MCF 10A (cell line): ENCODE measurements around the gene GPRIN1. TPM values are rescaled to one million over a fixed set of nuclear protein-coding genes. Genes with fewer than 3 reads are reported as not detected.

ENCODE experiments used
- BruUV-seq: library from RNA; stranded (reverse); fragments of 400-500 nt; replicated peaks from 2 replicates; lab custom pipeline; 2021; lab: Mats Ljungman, UMichigan
- CTCF ChIA-PET: fragments of 300-600 bp; sonication (Branson Sonifier 250); formaldehyde crosslinking; extraction: SDS; loops from one replicate; lab custom pipeline; 2021; ENCODE audit warnings: antibody characterized with exemption, inconsistent platforms; lab: Yijun Ruan, JAX
- POLR2A ChIA-PET: fragments of 300-600, 350-650 bp; sonication (Branson Sonifier 250); formaldehyde crosslinking; extraction: SDS; loops from one replicate; lab custom pipeline; 2020; ENCODE audit warnings: antibody characterized with exemption, inconsistent platforms; lab: Yijun Ruan, JAX
- DNase-seq: peaks from one replicate; pipeline ENCODE4 v3.0.0-alpha.2; 2018; ENCODE audit not compliant: unreplicated experiment
- H3K27ac Mint-ChIP-seq: one replicate; pipeline ENCODE4 v1.8.0; 2022; ENCODE audit warnings: mild to moderate bottlenecking, low read depth, mixed read lengths; ENCODE audit not compliant: unreplicated experiment
- H3K27me3 Mint-ChIP-seq: one replicate; pipeline ENCODE4 v1.8.0; 2022; ENCODE audit warnings: mixed read lengths; ENCODE audit not compliant: insufficient read depth, unreplicated experiment
- H3K36me3 Mint-ChIP-seq: one replicate; pipeline ENCODE4 v1.8.0; 2022; ENCODE audit warnings: mild to moderate bottlenecking, moderate library complexity, mixed read lengths; ENCODE audit not compliant: insufficient read depth, unreplicated experiment
- H3K4me1 Mint-ChIP-seq: one replicate; pipeline ENCODE4 v1.8.0; 2022; ENCODE audit warnings: mixed read lengths; ENCODE audit not compliant: insufficient read depth, unreplicated experiment
- H3K4me3 Mint-ChIP-seq: one replicate; pipeline ENCODE4 v1.8.0; 2022; ENCODE audit warnings: mild to moderate bottlenecking, moderate library complexity, mixed read lengths; ENCODE audit not compliant: unreplicated experiment
- H3K9me3 Mint-ChIP-seq: one replicate; pipeline ENCODE4 v1.8.0; 2022; ENCODE audit warnings: mixed read lengths; ENCODE audit not compliant: unreplicated experiment
- intact Hi-C: fragments of 100-400 bp; cut with micrococcal nuclease; formaldehyde crosslinking; loops from 2 replicates; pipeline ENCODE4 v1.14.1; 2022
- total RNA-seq: library from RNA; stranded (reverse); gene quantifications from 2 replicates; pipeline ENCODE4 v1.2.3, GENCODE V29; 2022
- TF ChIP-seq, protein P1 (sequence below): fragments of 200-600 bp; IDR thresholded peaks from one replicate; pipeline ENCODE4 v1.8.0; 2022; ENCODE audit warnings: antibody characterized with exemption, mild to moderate bottlenecking; ENCODE audit not compliant: unreplicated experiment

Gene GPRIN1
- total RNA-seq, 1 experiment from 2014 or later = 3.0 TPM

DNA sequence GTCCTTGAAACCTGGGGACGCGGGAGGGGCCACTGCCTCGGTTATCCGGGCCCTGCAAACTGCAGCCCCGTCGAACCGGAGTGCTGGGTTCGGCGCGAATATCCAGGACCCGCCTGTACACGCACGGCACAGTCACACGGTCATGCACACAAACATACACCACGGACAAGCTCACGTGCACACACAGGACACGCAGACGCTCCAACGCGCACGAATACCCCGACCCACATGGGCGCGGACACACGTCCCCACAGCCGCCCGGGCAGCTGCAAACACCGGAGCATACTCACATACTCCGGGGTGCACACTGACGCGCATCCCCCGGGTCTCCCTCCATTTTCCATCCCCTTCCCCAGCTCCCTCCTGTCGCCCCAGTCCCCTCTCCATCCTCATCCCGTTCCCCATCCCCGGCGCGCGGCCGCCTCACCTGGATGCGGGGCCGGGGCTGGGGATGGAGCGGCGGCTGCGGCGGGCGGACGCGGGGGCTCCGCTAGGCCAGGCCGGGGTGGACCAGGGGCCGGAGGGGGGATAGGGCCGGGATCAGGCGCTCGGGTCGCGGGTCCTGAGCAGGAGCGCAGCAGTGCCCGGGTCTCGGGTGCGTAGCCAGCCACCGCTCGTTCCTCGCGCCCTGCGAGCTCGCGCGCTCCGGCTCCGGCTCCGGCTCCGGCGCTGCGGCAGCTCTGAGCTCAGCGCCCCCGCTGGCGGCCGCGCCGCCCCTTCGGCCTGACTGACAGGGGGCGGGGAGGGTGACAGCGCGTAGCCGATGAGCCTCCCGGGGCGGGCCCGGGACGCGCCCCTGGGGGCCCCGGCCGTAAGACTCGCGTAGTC is 20.1 kb upstream of the GPRIN1 start, which contains the start of the genes EIF4E1B and SNCB:
EIF4E1B (plus strand) TSS at position 823 of the 828 bp plus-strand sequence. CDS start 12,113 bp downstream, outside the sequence.
SNCB (minus strand) TSS at position 682 of the 828 bp plus-strand sequence. CDS start 880 bp downstream, outside the sequence.
- Mint-ChIP-seq H3K4me1 (peaks cover 27% of the 10 kb centered on the region), H3K4me3 (no peak within 1 kb of the TSS), H3K27ac (no peak within 1 kb of the TSS), H3K9me3 (peaks cover 3% of the 10 kb centered on the region), H3K27me3 (peaks cover 39% of the 10 kb centered on the region), H3K36me3 (no peaks in the 10 kb centered on the region)
- TF ChIP-seq, protein P1, sequence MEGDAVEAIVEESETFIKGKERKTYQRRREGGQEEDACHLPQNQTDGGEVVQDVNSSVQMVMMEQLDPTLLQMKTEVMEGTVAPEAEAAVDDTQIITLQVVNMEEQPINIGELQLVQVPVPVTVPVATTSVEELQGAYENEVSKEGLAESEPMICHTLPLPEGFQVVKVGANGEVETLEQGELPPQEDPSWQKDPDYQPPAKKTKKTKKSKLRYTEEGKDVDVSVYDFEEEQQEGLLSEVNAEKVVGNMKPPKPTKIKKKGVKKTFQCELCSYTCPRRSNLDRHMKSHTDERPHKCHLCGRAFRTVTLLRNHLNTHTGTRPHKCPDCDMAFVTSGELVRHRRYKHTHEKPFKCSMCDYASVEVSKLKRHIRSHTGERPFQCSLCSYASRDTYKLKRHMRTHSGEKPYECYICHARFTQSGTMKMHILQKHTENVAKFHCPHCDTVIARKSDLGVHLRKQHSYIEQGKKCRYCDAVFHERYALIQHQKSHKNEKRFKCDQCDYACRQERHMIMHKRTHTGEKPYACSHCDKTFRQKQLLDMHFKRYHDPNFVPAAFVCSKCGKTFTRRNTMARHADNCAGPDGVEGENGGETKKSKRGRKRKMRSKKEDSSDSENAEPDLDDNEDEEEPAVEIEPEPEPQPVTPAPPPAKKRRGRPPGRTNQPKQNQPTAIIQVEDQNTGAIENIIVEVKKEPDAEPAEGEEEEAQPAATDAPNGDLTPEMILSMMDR = no peak
- CTCF ChIA-PET = interaction anchor here (0.7 to 1.8 kb wide), 4 partner anchors 16 to 52 kb away, joined by 3 to 8 read pairs (median 4); no protein-coding TSS in a partner anchor
- no TSS peak for BruUV-seq
- POLR2A ChIA-PET = interaction anchor here (0.7 kb wide), 1 partner anchor 63 kb away, joined by 3 read pairs; no protein-coding TSS in a partner anchor
- DNase-seq = no peak
- intact Hi-C loops = no loop called here

DNA sequence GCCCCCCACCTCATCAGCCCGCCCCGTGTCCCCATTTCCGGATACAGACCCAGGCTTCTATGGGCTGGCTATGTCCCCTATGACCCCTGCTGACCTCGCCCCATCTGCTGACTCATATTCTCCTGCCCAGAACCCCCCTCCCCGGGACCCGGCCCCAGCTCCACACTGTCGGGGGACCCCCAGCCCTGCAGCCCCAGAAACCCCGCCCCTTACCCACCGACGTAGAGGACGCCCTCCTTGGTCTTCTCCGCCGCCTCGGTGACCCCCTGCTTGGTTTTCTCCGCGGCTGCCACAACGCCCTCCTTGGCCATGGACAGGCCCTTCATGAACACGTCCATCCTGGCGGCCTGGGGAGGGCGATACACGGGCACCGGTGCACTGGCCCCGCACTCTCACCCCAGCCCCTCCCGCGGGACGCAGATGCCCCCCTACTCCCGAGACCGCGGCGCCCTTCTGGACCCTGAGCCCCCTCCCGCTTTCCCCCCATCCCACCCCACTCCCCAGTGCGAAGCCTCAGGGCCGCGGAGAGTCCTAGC is 19.4 kb upstream of the GPRIN1 start:
- Mint-ChIP-seq H3K27ac (no peak overlapping the region), H3K36me3 (no peaks in the 10 kb centered on the region), H3K4me1 (peaks cover 27% of the 10 kb centered on the region), H3K27me3 (peaks cover 32% of the 10 kb centered on the region), H3K4me3 (no peak overlapping the region), H3K9me3 (no peaks in the 10 kb centered on the region)
- no peak for DNase-seq
- intact Hi-C loops = no loop called here
- BruUV-seq = no TSS peak
- POLR2A ChIA-PET = no interaction called here
- TF ChIP-seq, protein P1 = no peak
- CTCF ChIA-PET = interaction anchor here (0.6 kb wide), 1 partner anchor 25 kb away, joined by 6 read pairs; no protein-coding TSS in a partner anchor

DNA sequence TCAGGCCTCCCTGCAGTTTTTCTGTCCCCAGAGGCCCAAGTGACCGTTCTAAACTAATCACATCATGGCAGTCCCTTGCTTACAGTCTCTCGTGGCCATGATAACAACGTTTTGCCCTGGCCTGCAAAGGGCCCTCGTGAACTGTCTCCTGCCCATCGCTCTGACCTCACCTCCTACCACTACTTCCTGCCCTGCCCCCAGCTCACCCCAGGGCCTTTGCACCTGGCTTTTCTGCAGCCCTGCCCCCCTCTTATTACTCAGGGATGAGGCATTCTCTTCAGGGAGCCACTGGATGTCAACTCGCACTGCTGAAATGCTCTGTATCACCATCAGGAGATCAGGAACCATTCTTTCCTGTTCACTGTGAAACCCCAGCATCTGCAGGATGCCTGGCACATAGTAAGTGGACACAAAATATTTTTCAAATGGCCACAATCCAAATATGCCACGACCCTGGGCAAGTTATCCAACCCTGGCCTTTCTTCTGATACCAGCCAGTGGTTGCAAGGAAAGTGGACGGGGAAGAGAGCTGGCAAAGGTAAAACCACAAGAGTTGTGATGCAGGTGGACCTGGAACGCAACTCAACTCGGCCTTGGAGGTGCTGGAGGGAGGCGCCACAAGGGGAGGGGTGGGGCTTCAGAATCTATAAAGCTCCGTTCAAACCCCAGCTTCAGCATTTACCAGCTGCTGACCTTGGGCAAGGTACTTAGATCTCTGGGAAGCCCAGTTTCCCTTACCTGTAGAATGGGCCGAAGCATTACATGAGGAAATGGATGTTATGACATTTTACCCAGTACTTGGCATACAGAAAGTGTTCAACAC is 18.7 kb upstream of the GPRIN1 start:
- intact Hi-C loops = no loop called here
- Mint-ChIP-seq H3K4me3 (no peak overlapping the region), H3K9me3 (no peaks in the 10 kb centered on the region), H3K4me1 (peaks cover 22% of the 10 kb centered on the region), H3K27ac (no peak overlapping the region), H3K36me3 (no peaks in the 10 kb centered on the region), H3K27me3 (peaks cover 24% of the 10 kb centered on the region)
- CTCF ChIA-PET = interaction anchor here (0.6 kb wide), 2 partner anchors 24 to 505 kb away, joined by 3 to 6 read pairs; no protein-coding TSS in a partner anchor
- no TSS peak for BruUV-seq
- TF ChIP-seq, protein P1 = no peak
- POLR2A ChIA-PET = no interaction called here
- no peak for DNase-seq
